Nephron (organoid): ENCODE measurements around the gene CACNA2D3.

ENCODE experiments used
- H3K27ac Mint-ChIP-seq, 3 experiments: 2 replicates each; pipeline ENCODE4 v1.8.0; 2020; ENCODE audit warnings: mixed read lengths in 3 of 3, mild to moderate bottlenecking in 2 of 3, moderate library complexity in 1 of 3
- H3K27me3 Mint-ChIP-seq: 2 replicates; pipeline ENCODE4 v1.8.0; 2021; ENCODE audit warnings: low read depth, mild to moderate bottlenecking, moderate library complexity, mixed read lengths
- H3K36me3 Mint-ChIP-seq: 2 replicates; pipeline ENCODE4 v1.8.0; 2020; ENCODE audit warnings: low read depth, mixed read lengths
- H3K4me1 Mint-ChIP-seq: 2 replicates; pipeline ENCODE4 v1.8.0; 2020; ENCODE audit warnings: mixed read lengths
- H3K4me3 Mint-ChIP-seq, 3 experiments: 2 replicates each; pipeline ENCODE4 v1.8.0; 2020; ENCODE audit warnings: mild to moderate bottlenecking in 3 of 3, mixed read lengths in 3 of 3, moderate library complexity in 2 of 3
- H3K9me3 Mint-ChIP-seq: 2 replicates; pipeline ENCODE4 v1.8.0; 2020; ENCODE audit warnings: mixed read lengths
- CTCF ChIP-seq, 3 experiments: fragments of 200-600 bp; sonication (generic); IDR thresholded peaks; one replicate each; pipeline ENCODE4 v1.5.0; 2021; ENCODE audit warnings: antibody characterized with exemption in 3 of 3; ENCODE audit not compliant: unreplicated experiment in 3 of 3

The CACNA2D3 gene

GRCh38 chr3:54876694-54877093 lies 754.3 kb downstream of the CACNA2D3 start:
- Mint-ChIP-seq H3K4me3 (no peak overlapping the region), H3K4me1 (peaks cover 13% of the 10 kb centered on the region), H3K27me3 (peaks cover 27% of the 10 kb centered on the region), H3K9me3 (peaks cover 3% of the 10 kb centered on the region), H3K27ac (no peak overlapping the region), H3K36me3 (no peaks in the 10 kb centered on the region)
- TF ChIP-seq CTCF (IDR thresholded peaks at IDR 0.05; ENCODE audit: unreplicated experiment in 3 of 3), result no peak

- H3K36me3 Mint-ChIP-seq, result no peaks in the 10 kb centered on the region
- peaks cover 21% of the 10 kb centered on the region for H3K27me3 Mint-ChIP-seq
- no peak for TF ChIP-seq CTCF (IDR thresholded peaks at IDR 0.05; ENCODE audit: unreplicated experiment in 3 of 3)
- no peak overlapping the region for H3K4me3 Mint-ChIP-seq
- H3K4me1 Mint-ChIP-seq, result peaks cover 11% of the 10 kb centered on the region
- H3K27ac Mint-ChIP-seq, result no peak overlapping the region
- peaks cover 3% of the 10 kb centered on the region for H3K9me3 Mint-ChIP-seq
These were observed 755.4 kb downstream of the CACNA2D3 start for GRCh38 chr3:54877730-54878129.

DNA sequence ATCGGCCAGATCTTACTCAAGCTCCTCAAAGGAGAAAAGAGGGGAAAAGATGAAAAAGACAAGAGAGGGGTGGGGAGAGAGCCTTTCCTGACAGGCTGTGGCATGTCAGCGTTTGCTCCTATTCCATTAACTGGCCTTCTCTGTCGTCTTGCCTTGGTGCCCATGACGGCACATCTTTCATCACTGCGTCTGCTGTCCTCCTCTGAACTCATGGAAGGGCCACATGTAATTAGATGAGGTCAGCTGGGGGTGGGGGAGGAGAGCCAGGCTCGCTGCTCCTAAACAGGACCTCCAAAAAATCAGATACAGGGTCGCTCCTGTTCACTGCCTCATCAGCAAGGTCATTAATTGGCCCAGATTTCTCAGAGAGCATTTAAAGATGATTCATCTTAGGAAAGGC lies 755.8 kb downstream of the CACNA2D3 start:
- Mint-ChIP-seq H3K4me1 (peaks cover 11% of the 10 kb centered on the region), H3K9me3 (peaks cover 3% of the 10 kb centered on the region), H3K4me3 (no peak overlapping the region), H3K27ac (no peak overlapping the region), H3K27me3 (peaks cover 21% of the 10 kb centered on the region), H3K36me3 (no peaks in the 10 kb centered on the region)
- no peak for TF ChIP-seq CTCF (IDR thresholded peaks at IDR 0.05; ENCODE audit: unreplicated experiment in 3 of 3)

GRCh38 chr3:54882129-54882833 lies 759.9 kb downstream of the CACNA2D3 start:
- H3K36me3 Mint-ChIP-seq, result no peaks in the 10 kb centered on the region
- H3K4me3 Mint-ChIP-seq, result no peak overlapping the region
- H3K27ac Mint-ChIP-seq, result peak overlapping the region in 1 of 3 experiments; percentile 10
- no peak for TF ChIP-seq CTCF (IDR thresholded peaks at IDR 0.05; ENCODE audit: unreplicated experiment in 3 of 3)
- peaks cover 3% of the 10 kb centered on the region for H3K9me3 Mint-ChIP-seq
- peaks cover 5% of the 10 kb centered on the region for H3K27me3 Mint-ChIP-seq
- H3K4me1 Mint-ChIP-seq, result peaks cover 7% of the 10 kb centered on the region

DNA sequence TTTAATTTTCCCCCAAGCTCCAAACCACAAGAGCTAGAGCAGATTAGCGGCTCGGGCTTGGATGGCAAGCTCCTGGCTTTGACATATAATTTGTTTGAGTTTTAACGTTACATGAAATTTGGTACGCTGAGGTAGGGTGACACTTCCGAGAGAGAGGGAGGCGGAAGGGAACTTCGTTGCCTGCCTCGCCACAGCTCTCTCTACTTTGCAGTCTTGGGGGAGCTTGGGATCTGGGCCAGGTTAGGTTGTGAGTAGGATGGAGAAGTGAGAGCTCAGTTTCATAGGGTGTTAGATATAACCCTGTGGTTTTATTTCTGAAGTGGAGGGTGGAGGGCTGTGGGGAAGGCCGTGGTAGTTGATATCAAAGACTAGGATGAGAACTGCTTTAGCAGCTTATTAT lies 765.8 kb downstream of the CACNA2D3 start:
- Mint-ChIP-seq H3K4me3 (no peak overlapping the region), H3K27me3 (peaks cover 9% of the 10 kb centered on the region), H3K4me1 (peaks cover 41% of the 10 kb centered on the region), H3K27ac (no peak overlapping the region), H3K9me3 (peaks cover 3% of the 10 kb centered on the region), H3K36me3 (no peaks in the 10 kb centered on the region)
- no peak for TF ChIP-seq CTCF (IDR thresholded peaks at IDR 0.05; ENCODE audit: unreplicated experiment in 3 of 3)

DNA sequence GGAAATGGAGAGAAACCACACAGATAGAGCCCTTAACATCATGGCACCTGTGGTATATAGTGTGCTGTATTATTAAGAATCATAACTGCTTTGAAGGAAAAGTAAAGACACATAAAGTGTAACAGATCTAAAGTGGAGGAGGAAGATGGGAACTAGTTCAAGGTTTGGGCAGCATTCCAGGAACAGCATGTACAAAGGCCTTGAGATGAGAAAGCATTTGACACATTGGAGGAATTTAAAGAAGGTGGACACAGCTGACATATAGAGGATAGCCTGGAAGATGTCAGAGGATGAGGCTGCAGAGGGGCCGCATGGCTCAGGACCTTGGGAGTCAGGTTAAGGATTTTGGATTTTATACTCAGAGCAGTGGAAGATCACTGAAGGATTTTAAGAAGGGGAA lies 766.5 kb downstream of the CACNA2D3 start:
- Mint-ChIP-seq H3K27me3 (peaks cover 9% of the 10 kb centered on the region), H3K9me3 (peaks cover 3% of the 10 kb centered on the region), H3K27ac (peak overlapping the region in 2 of 3 experiments; percentile 15 to 53), H3K4me1 (peaks cover 46% of the 10 kb centered on the region), H3K4me3 (peak overlapping the region in 1 of 3 experiments; percentile 17), H3K36me3 (no peaks in the 10 kb centered on the region)
- no peak for TF ChIP-seq CTCF (IDR thresholded peaks at IDR 0.05; ENCODE audit: unreplicated experiment in 3 of 3)
